Measurements from ENCODE around the gene CNPY1. TPM values are rescaled to one million over a fixed set of nuclear protein-coding genes. Genes with fewer than 3 reads are reported as not detected.

CNPY1 gene
- total and polyA plus RNA-seq, 5 experiments from 2014 or later: not detected

DNA sequence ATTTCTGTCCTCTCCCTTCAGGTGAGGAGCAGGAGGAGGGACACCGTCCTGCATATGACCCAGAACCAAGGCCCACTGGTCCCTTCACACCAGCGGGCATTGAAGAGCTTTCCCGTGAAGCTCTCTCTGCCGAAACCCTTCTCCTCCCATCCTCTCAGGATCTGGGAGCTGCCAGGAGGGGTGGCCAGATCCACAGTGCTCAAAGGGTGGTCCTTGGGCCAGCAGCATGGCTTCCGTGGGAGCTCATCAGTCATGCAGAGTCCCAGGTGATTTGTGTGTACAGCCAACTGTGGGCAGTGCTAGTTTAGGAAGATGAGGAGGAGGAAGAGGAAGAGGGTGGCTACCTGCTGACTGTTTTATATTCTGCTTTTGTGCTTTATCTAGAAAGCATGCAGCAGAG is 28.4 kb downstream of the CNPY1 start:
- ATAC-seq (no peak), DNase-seq (no peak)
- no peaks in the 10 kb centered on the region for H3K36me3 Mint-ChIP-seq
- H3K4me1 Mint-ChIP-seq: no peaks in the 10 kb centered on the region
- H3K4me3 Mint-ChIP-seq: no peak overlapping the region
- POLR2A ChIA-PET: no interaction called here
- H3K9me3 Mint-ChIP-seq: no peaks in the 10 kb centered on the region
- peak overlapping the region in 1 of 10 donors; percentile 39 for H3K27ac Mint-ChIP-seq
- H3K27me3 Mint-ChIP-seq: peaks cover 27 to 80% (median 50%) of the 10 kb centered on the region in 5 donors

GRCh38 chr7:155517452-155517851 is 28.9 kb downstream of the CNPY1 start:
- Mint-ChIP-seq H3K9me3 (no peaks in the 10 kb centered on the region), H3K27ac (no peak overlapping the region), H3K27me3 (peaks cover 28 to 86% (median 49%) of the 10 kb centered on the region in 5 donors), H3K4me3 (no peak overlapping the region), H3K36me3 (no peaks in the 10 kb centered on the region), H3K4me1 (no peaks in the 10 kb centered on the region)
- POLR2A ChIA-PET: no interaction called here
- DNase-seq: no peak
- no peak for ATAC-seq

DNA sequence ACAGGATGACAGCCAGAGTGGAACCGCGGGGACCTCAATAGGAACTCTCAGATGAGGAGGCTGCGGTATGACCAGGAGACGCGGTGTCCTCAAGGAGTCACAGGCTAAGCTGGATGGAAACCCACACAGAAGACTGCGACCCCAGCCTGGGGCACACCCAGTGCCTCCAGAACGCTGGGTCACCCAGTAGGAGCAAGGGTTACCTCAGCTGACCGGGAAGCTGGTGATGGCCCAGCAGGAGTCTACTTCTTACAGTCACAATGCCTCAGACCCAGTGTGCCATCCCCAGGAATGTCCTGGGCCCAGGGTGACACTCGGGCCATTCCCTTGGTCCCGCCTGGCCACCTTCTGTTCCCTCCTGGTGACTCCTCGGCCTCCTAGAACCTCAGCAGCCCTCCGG is 29.9 kb downstream of the CNPY1 start:
- Mint-ChIP-seq H3K4me3 (no peak overlapping the region), H3K9me3 (no peaks in the 10 kb centered on the region), H3K27ac (no peak overlapping the region), H3K27me3 (peaks cover 36 to 95% (median 53%) of the 10 kb centered on the region in 5 donors), H3K4me1 (no peaks in the 10 kb centered on the region), H3K36me3 (no peaks in the 10 kb centered on the region)
- ATAC-seq (no peak), DNase-seq (no peak)
- POLR2A ChIA-PET: no interaction called here

DNA sequence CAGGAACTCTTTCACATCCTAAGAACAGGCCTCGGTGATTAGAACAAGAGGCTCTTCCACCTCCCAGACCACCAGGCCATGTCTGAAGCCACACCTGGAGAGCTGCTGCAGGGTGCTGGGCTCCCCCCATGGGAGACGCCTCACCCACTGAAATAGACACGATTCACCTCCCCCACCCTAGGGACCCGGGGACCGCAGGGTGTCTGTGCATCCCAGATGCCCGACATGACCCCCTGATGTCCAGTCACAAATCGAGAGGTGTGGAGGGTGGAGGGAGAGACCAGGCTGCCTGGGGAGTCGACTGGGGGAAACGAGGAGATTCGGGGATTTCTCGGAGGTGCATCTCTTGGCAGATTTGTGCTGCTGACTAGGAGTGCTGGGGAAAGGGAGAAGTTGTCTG is 31.0 kb downstream of the CNPY1 start:
- Mint-ChIP-seq H3K27me3 (peaks cover 43 to 97% (median 61%) of the 10 kb centered on the region in 5 donors), H3K4me3 (no peak overlapping the region), H3K9me3 (peaks cover 0 to 4% (median 0%) of the 10 kb centered on the region in 9 donors), H3K27ac (peak overlapping the region in 1 of 10 donors; percentile 15), H3K36me3 (peaks cover 0 to 3% (median 0%) of the 10 kb centered on the region in 3 donors), H3K4me1 (peaks cover 0 to 3% (median 1%) of the 10 kb centered on the region in 4 donors)
- POLR2A ChIA-PET: no interaction called here
- no peak for ATAC-seq
- no peak for DNase-seq

DNA sequence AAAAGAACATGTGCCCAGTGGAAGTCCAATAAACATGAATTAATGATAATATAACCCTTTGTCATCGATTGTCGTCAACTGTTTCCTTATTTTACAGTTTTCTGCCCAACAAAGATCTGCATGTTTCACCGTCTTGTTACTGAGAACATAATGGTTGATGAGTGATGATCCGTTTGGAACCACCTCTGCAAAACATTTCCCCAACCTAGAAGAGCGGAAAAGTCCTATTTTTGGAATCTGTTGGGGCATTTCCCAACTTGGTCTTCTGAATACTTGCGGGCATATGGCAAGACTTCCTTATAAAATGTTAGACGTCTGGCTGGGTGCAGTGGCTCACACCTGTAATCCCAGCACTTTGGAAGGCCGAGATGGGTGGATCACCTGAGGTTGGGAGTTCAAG is 32.1 kb downstream of the CNPY1 start:
- Mint-ChIP-seq H3K27me3 (peaks cover 44 to 99% (median 66%) of the 10 kb centered on the region in 5 donors), H3K4me3 (no peak overlapping the region), H3K36me3 (peaks cover 0 to 6% (median under 1%) of the 10 kb centered on the region in 3 donors), H3K4me1 (peaks cover 4 to 11% (median 7%) of the 10 kb centered on the region in 4 donors), H3K27ac (no peak overlapping the region), H3K9me3 (peaks cover 0 to 9% (median 0%) of the 10 kb centered on the region in 9 donors)
- DNase-seq (no peak), ATAC-seq (no peak)
- POLR2A ChIA-PET: no interaction called here

- Mint-ChIP-seq H3K4me1 (peaks cover 8 to 17% (median 11%) of the 10 kb centered on the region in 4 donors), H3K27me3 (peaks cover 49 to 99% (median 71%) of the 10 kb centered on the region in 5 donors)
- POLR2A ChIA-PET: no interaction called here
Measured at GRCh38 chr7:155513543-155514285, 32.6 kb downstream of the CNPY1 start.

DNA sequence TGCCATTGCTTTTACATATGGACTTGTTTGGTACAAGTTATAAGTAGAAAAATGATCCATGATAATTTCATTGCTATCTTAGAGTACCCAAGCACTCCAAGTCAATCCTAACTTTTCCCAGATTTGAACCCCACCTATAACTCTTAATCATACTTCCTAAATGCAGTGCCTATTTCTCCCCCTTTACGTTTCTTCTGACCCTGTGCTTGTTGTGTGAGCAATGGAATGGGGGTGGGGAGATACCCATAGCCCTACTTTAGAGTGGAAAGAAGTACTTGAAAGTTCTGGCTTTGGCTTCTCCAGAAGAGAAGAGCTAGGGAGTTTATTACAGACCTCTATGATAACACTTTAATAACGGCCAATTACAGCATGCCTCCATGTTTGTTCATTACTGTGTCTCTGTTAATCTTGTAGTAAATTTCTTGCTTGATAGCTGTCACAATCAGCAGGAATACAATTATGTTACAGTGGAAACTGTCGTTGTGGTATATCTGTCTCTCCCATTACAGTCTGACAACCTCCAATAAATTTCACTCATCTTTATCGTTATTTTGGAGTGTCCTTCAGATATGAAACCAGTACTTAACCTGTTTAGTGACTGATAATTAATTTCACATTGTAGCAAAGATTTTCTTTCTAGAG is 34.0 kb downstream of the CNPY1 start:
- DNase-seq: no peak
- H3K4me1 Mint-ChIP-seq: peaks cover 8 to 21% (median 13%) of the 10 kb centered on the region in 4 donors
- H3K27ac Mint-ChIP-seq: no peak overlapping the region
- peaks cover 48 to 99% (median 71%) of the 10 kb centered on the region in 5 donors for H3K27me3 Mint-ChIP-seq
- no peak for ATAC-seq
- H3K9me3 Mint-ChIP-seq: peaks cover 0 to 12% (median 0%) of the 10 kb centered on the region in 9 donors
- no peak overlapping the region for H3K4me3 Mint-ChIP-seq
- H3K36me3 Mint-ChIP-seq: peaks cover 0 to 7% (median 6%) of the 10 kb centered on the region in 3 donors
- POLR2A ChIA-PET: no interaction called here

More at GRCh38 chr7:155513543-155514285, 32.6 kb downstream of the CNPY1 start:
- H3K4me3 Mint-ChIP-seq: no peak overlapping the region
- peaks cover 0 to 12% (median 0%) of the 10 kb centered on the region in 9 donors for H3K9me3 Mint-ChIP-seq
- no peak for DNase-seq
- no peak overlapping the region for H3K27ac Mint-ChIP-seq
- H3K36me3 Mint-ChIP-seq: peaks cover 0 to 7% (median 2%) of the 10 kb centered on the region in 3 donors
- no peak for ATAC-seq

DNA sequence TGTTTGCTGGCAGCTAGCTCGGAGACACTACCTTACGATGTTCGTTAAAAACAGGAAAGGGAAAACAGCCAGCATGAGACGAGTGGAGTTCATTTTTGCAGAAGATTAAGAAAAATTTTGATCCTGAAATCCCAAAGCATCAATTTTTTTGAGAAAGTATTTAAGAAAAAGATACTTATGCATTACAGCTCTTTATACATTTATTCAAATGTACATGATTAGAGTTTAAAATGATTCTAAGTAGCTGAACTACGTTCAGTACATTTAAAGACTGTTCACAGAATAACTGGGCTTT is 34.7 kb downstream of the CNPY1 start:
- H3K36me3 Mint-ChIP-seq: peaks cover 0 to 7% (median 6%) of the 10 kb centered on the region in 3 donors

GRCh38 chr7:155510975-155511701 is 35.2 kb downstream of the CNPY1 start:
- Mint-ChIP-seq H3K4me1 (peaks cover 8 to 28% (median 18%) of the 10 kb centered on the region in 4 donors), H3K27me3 (peaks cover 55 to 100% (median 73%) of the 10 kb centered on the region in 5 donors), H3K36me3 (peaks cover 0 to 7% (median 6%) of the 10 kb centered on the region in 3 donors), H3K4me3 (peak overlapping the region in 1 of 10 donors; percentile 32), H3K27ac (no peak overlapping the region), H3K9me3 (peaks cover 0 to 16% (median 0%) of the 10 kb centered on the region in 9 donors)
- DNase-seq: no peak
- POLR2A ChIA-PET: no interaction called here
- ATAC-seq: no peak

More for the DNA sequence above, 34.7 kb downstream of the CNPY1 start:
- Mint-ChIP-seq H3K4me3 (no peak overlapping the region), H3K4me1 (peaks cover 8 to 27% (median 17%) of the 10 kb centered on the region in 4 donors), H3K9me3 (peaks cover 0 to 16% (median 0%) of the 10 kb centered on the region in 9 donors), H3K27ac (no peak overlapping the region), H3K27me3 (peaks cover 53 to 99% (median 71%) of the 10 kb centered on the region in 5 donors)
- DNase-seq: no peak
- ATAC-seq: no peak
- POLR2A ChIA-PET: no interaction called here

- Mint-ChIP-seq H3K4me3 (peak overlapping the region in 8 of 10 donors; percentile 38 to 81 (median 64)), H3K9me3 (peaks cover 0 to 18% (median 0%) of the 10 kb centered on the region in 9 donors), H3K27ac (peak overlapping the region in 1 of 10 donors; percentile 82), H3K36me3 (peaks cover 0 to 7% (median 6%) of the 10 kb centered on the region in 3 donors), H3K4me1 (peaks cover 8 to 28% (median 18%) of the 10 kb centered on the region in 4 donors), H3K27me3 (peaks cover 53 to 100% (median 73%) of the 10 kb centered on the region in 5 donors)
- ATAC-seq (peak in 1 of 2 donors; percentile 20), DNase-seq (no peak)
- POLR2A ChIA-PET: no interaction called here
Measured at GRCh38 chr7:155509725-155510551, 36.4 kb downstream of the CNPY1 start.

DNA sequence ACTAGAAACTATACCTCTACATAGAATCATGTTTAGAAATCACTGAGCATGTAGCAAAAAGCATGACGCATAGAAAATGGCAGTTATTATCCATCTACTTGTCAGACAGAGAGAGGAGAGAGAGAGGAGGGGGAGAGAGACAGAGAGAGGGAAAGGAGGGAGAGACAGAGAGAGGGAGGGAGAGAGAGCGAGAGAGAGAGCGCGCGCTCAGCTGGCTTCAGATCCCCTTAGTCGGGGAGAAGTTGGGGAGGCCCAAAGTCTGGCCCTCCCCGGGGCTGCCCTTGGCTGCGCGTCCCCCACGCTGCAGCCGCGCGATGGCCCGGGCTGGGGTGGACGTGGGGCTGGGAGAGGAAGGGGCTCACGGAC is 37.0 kb downstream of the CNPY1 start:
- Mint-ChIP-seq H3K36me3 (peaks cover 0 to 7% (median 6%) of the 10 kb centered on the region in 3 donors), H3K9me3 (peaks cover 0 to 18% (median 0%) of the 10 kb centered on the region in 9 donors), H3K27ac (peak overlapping the region in 2 of 10 donors; percentile 3 to 47), H3K4me1 (peaks cover 8 to 28% (median 18%) of the 10 kb centered on the region in 4 donors), H3K4me3 (peak overlapping the region in 7 of 10 donors; percentile 48 to 69 (median 58)), H3K27me3 (peaks cover 51 to 100% (median 75%) of the 10 kb centered on the region in 5 donors)
- POLR2A ChIA-PET: no interaction called here
- ATAC-seq (no peak), DNase-seq (no peak)

All from naive thymus-derived CD8-positive, alpha-beta T cell (primary cell).